ENCODE measurements around the gene DCAF17. TPM values are rescaled to one million over a fixed set of nuclear protein-coding genes. Genes with fewer than 3 reads are reported as not detected.

Gene DCAF17
- total RNA-seq, 4 donors from 2014 or later = 14.6 to 50.8 (median 23.8) TPM

GRCh38 chr2:171400395-171400794 lies 33.6 kb upstream of the DCAF17 start:
- DNase-seq = no peak
- no peaks in the 10 kb centered on the region for H3K36me3 ChIP-seq
- no peaks in the 10 kb centered on the region for H3K9me3 ChIP-seq
- H3K27me3 ChIP-seq = no peaks in the 10 kb centered on the region
- H3K4me3 ChIP-seq = no peak overlapping the region
- no peak overlapping the region for H3K27ac ChIP-seq
- TF ChIP-seq CTCF (IDR thresholded peaks at IDR 0.05) (no peak), POLR2A (IDR thresholded peaks at IDR 0.05) (no peak)
- intact Hi-C loops (cut with DNase I; ENCODE audit: low total_unique reads) = no loop called here
- no peaks in the 10 kb centered on the region for H3K4me1 ChIP-seq

DNA sequence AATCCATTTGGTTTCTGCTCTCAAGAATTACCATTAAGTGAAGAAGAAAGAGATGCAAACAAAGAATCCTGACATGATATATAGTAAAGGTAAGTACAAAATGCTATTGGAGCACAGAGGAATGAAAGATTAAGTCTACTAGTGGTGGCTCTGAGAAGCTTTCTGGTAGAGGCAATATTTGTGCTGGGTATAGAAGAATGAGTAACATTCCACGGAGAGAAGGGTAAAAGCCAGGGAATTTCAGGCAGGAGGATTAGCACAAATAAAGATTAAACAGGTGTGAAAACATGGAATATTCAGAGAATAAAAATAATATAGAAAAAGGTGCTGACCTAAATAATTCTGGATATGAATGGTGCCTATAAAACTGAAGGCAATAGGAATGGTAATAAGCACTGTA lies 32.1 kb upstream of the DCAF17 start:
- intact Hi-C loops (cut with DNase I; ENCODE audit: low total_unique reads) = no loop called here
- Histone ChIP-seq H3K4me3 (no peak overlapping the region), H3K4me1 (no peaks in the 10 kb centered on the region), H3K9me3 (no peaks in the 10 kb centered on the region), H3K27me3 (no peaks in the 10 kb centered on the region), H3K36me3 (no peaks in the 10 kb centered on the region), H3K27ac (no peak overlapping the region)
- no peak for TF ChIP-seq POLR2A (IDR thresholded peaks at IDR 0.05)
- TF ChIP-seq CTCF (IDR thresholded peaks at IDR 0.05) = no peak
- DNase-seq = no peak

DNA sequence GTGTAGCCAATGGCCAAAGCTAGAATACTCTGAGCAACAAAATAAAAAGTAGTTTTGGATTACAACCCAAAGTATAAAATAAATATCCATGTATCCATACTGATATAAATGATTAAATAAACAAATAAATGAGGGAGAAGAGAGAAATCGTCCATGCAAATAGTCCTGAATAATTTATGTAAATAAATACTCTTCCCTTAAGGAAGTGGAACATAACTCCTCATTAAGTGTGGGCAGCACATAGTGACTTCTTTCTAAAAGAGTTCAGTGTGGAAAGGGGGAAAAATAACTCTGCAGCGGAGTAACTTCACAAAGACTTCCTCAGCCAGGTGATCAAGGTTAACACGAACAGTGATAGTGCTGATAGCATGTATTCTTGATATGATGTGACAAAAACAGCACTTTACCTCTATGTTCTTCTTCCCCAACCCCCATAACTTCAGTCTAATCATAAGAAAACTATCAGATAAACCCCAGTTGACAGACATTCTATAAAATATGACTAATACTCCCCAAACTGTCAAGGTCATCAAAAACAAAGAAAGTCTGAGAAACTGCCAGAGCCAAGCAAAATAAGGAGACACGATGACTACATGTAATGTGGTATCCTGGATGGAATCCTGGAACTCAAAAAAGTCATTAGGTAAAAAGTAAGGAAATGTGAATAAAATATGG lies 31.0 kb upstream of the DCAF17 start:
- intact Hi-C loops (cut with DNase I; ENCODE audit: low total_unique reads) = no loop called here
- H3K36me3 ChIP-seq = no peaks in the 10 kb centered on the region
- no peaks in the 10 kb centered on the region for H3K9me3 ChIP-seq
- no peak overlapping the region for H3K27ac ChIP-seq
- H3K4me3 ChIP-seq = no peak overlapping the region
- no peaks in the 10 kb centered on the region for H3K27me3 ChIP-seq
- TF ChIP-seq POLR2A (IDR thresholded peaks at IDR 0.05) = no peak
- no peak for TF ChIP-seq CTCF (IDR thresholded peaks at IDR 0.05)
- H3K4me1 ChIP-seq = no peaks in the 10 kb centered on the region
- no peak for DNase-seq

- Histone ChIP-seq H3K4me1 (no peaks in the 10 kb centered on the region), H3K36me3 (no peaks in the 10 kb centered on the region), H3K4me3 (no peak overlapping the region), H3K9me3 (no peaks in the 10 kb centered on the region), H3K27ac (no peak overlapping the region), H3K27me3 (no peaks in the 10 kb centered on the region)
- intact Hi-C loops (cut with DNase I; ENCODE audit: low total_unique reads) = no loop called here
- DNase-seq = no peak
- TF ChIP-seq POLR2A (IDR thresholded peaks at IDR 0.05) = no peak
- no peak for TF ChIP-seq CTCF (IDR thresholded peaks at IDR 0.05)
Measured at GRCh38 chr2:171404261-171404660, 29.8 kb upstream of the DCAF17 start.

DNA sequence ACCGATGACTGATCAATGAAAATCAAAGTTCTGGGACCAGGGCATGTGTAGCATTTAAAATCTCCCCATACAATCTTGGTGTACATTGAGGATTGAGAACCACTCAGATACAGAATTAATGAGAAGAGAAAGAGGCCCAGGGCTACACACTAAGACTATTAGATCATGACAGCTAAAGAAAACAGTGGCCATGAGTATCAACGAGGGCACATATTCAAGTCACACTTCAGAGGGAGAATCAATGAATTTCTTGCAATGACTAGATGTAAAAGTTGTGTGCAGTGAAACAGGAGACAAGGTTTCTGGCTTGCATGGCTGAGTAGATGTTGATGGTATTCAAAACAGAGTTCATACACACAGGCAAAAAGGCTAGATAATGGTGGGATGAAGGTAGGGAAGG lies 29.3 kb upstream of the DCAF17 start:
- TF ChIP-seq CTCF (IDR thresholded peaks at IDR 0.05) (no peak), POLR2A (IDR thresholded peaks at IDR 0.05) (no peak)
- Histone ChIP-seq H3K4me3 (no peak overlapping the region), H3K4me1 (no peaks in the 10 kb centered on the region), H3K36me3 (no peaks in the 10 kb centered on the region), H3K27ac (no peak overlapping the region), H3K27me3 (no peaks in the 10 kb centered on the region), H3K9me3 (no peaks in the 10 kb centered on the region)
- intact Hi-C loops (cut with DNase I; ENCODE audit: low total_unique reads) = no loop called here
- no peak for DNase-seq

Measured in uterus (tissue), 4 donors.